GM21717 (cell line): ENCODE measurements around the gene SLC22A16.
A peak's percentile ranks its signal among the peaks of the same experiment; 100 is the strongest.
"Not testable (repeated sequence)": the region's sequence is repeated elsewhere in the genome, so short reads cannot be mapped to it uniquely, and the experiment has no call there.

Experiments
- ATAC-seq: cut with Tn5 transposase; IDR thresholded peaks from one replicate; pipeline ENCODE4 v1.9.1; 2021; ENCODE audit warnings: mild to moderate bottlenecking, moderate library complexity; ENCODE audit not compliant: unreplicated experiment

SLC22A16 gene

DNA sequence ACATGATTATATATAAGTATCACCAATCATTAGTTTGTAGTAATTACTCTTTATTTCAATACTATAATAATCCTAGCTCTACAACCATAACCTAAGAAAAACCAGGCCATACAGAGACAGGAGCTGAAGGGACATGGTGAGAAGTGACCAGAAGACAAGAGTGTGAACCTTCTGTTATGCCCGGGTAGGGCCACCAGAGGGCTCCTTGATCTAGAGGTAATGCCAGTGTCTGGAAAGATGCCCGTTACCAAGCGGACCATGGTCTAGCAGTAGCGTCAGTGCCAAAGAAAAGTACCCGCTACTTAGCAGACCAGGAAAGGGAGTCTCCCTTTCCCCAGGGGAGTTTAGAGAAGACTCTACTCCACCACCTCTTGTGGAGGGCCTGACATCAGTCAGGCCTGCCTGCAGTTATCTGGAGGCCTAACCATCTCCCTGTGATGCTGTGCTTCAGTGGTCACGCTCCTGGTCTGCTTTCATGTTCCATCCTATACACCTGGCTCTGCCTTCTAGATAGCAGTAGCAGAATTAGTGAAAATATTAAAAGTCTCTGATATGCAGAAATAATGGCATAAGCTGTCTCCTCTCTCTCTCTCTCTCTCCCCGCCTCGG is 18.7 kb downstream of the SLC22A16 start:
- not testable (repeated sequence) for ATAC-seq

DNA sequence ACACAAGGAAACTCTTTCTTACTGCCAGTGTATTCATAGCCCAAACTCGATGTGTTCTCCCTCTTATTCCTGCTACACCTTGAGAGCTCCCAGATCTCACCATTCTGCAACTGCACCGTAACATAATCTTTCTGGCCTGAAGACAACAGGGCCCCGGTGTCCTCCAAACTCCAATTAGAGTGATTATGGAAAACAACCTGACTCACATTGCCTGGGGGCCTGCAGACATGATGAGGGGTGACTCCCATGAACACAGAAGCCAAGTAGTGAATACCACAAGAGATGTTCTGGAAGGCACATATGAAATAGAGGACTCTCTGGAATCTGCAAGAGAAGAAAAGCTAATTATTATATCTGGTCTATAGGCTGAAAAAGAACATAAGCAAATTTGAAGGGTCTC is 19.7 kb downstream of the SLC22A16 start:
- no peak for ATAC-seq

DNA sequence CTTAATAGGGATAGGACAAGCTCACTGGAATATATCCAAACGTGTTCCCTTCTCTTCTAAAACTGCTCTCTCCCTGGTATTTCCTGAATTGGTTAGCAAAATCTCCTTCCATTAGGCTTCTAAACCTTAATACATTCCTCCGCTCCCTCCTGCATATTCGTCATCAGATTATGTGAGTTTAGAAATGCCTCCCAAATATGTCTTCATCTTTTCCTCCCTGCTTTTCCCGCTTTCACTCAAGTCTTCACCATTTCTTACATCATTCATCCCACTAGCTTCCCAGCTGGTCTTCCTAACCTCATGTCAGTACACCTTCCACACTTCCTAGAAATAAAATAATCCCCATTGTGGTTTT is 26.9 kb downstream of the SLC22A16 start:
- no peak for ATAC-seq

DNA sequence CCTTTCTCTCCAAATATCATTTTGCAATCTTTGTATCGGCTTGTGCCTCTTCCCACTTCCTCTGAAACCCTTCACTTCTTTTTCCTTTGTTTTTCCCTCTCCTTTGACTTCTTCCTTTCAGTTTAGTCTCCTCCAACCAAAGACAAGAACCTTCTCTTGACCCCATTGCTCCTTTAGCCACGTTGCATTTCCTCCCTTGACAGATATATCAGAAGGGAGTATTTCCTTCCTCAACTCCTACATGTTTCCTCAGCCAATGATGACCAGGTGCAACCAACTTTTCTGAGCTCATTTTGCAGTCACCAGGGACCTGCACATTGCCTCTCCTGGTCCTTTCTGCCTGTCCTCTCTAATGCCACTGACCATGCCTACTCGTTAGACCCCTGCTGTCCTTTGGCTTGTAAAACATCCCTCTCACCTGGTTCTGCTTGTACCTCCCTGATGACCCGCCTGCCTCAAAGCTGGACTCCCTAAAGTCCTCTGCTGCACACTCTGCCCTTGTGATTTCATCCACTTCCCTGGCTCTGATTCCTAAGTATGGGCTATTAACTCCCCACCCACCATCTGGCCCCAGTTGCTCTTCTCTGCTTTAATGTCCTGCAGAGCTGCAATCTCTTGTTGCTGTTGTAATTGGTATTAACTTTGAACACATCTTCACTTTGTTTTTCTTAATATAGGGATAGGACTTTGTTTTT is 27.4 kb downstream of the SLC22A16 start:
- ATAC-seq: no peak

DNA sequence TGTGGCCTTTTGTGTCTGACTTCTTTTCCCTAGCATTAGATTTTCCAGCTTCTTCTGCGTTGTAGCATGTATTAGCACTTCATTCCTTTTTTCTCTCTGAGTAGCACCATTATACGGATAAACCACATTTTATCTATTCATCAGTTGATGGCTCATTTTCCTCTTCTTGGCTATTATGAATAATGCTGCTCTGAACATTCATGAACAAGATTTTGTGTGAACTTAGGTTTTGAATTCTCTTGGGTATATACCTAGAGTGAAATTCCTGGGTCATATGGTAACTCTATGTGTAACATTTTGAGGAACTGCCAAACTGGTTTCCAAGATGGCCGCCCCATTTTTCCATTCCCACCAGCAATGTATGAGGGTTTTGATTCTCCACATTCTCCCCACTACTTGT is 28.7 kb downstream of the SLC22A16 start:
- no peak for ATAC-seq

DNA sequence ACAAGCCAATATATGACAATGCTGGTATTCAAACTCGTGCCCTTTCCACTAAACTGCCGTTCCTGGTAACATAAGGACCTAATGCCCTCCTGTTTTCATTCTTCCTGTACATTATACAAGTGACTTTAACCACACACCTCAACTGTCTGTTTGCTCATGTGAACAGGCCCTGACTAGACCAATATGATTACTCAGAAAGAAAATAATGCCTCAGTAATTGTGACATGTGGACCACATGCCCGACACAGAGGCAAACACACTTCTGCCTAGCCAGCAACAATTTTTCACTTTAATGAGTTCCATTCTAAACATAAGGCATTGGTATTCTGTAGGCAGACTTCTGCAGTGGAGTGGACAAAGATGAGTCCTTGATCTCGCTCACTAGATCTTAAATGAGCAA is 30.0 kb downstream of the SLC22A16 start:
- no peak for ATAC-seq

DNA sequence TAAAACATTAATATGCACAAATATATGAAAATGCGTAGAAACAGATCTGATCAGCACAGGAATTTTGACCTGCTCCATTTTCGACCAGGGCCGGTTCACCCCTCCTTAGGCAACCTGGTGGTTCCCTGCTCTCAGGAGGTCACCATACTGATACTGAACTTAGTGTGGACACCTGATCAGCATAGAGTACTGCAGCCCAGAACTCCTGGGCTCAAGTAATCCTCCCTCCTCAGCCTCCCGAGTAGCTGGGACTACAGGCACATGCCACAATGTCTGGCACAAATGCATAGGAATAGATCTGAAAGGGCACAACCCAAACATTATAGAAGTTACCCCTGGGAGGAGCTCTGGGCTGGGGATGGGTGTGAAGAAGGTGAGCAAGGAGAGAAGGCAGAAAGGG is 36.4 kb downstream of the SLC22A16 start:
- ATAC-seq: no peak

DNA sequence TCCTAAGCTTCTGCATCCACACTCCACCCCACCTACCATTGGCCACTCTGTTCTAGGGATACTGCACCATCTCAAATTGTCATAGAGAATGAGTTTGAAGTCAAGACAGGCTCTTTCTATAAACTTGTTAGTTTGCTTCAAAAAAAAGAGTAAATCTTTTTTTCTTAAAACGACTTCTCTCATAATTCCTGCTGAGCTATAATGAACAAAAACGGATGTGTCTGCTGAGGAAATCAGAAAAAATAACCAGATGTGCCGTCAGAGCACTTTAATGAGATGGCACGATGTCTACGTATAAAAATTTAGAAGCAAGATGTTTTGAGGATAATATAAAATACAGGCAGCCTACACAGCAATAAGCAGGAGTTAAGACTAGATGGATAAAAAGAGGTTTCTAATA is 37.1 kb downstream of the SLC22A16 start:
- no peak for ATAC-seq

DNA sequence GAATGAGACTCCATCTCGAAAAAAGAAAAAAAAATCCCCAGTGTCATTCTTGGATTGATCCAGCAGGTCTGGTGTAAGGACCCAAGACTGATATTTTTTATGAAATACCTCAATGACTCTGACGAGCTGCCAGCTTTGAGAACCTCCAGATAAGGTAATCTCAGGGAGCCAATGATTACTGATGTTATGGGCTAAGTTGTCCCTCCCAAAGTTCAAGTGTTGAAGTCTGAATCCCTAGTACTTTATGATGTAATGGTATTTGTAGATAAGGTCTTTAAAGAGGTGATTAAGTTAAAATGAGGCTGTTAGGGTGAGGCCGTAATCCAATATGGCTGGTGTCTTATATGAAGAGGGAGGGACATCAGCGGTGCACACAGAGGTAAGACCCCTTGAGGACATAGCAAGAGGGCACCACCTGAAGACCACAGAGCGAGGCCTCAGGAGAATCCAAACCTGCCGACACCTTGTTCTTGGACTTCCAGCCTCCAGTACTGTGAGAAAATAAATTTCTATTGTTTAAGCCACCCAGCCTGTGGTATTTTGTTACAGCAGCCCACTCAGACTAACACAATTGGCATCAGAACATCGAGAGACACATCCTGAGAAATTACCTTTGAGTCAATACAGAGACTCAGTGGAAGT is 41.3 kb downstream of the SLC22A16 start:
- ATAC-seq: no peak

DNA sequence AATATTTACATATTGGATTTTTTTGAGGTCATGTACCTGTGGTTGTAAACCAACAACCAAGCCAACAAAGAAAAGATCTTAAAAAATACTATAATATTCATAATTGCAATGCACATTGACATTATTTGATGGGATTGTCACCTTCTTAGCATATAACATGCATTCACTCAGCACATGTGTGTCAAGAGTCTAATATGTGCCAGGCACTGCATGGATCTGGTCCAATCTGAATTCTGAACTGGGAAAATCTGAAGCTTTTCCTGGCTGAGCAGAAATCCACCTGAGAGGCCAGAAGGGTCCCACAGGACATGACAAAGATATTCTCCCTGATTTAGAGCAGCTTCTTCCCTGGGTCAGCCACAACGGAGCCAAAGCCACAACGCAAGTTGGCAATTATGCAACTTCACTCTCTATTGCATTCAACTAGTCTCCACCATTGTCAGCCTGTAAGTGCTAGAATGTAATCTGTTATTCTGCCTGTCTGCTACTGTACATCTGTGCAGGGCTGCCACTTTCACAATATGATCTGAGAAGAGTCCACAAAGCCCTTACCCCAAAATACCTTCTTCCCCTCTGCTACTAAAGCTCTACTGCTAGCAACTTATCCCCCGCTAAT is 44.0 kb downstream of the SLC22A16 start:
- no peak for ATAC-seq

DNA sequence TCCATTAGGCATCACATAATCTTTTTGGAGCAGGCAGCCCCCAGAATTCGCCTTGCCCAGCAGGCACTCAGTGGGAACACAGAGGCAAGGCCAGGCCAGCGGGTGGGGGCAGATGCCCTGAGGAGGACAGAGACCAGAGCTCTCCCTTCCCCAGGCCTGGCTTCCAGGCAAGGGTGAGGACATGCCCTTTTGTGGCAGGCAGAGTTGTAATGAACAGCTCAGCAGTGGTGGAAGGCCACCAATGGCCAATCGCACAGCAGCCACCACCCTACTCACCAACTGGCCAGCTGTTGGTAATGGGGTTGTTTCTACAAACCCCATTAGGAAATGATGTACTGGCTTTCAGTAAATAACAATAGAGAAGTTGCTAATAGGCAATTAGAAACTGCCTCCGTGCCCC is 45.7 kb downstream of the SLC22A16 start:
- no peak for ATAC-seq

DNA sequence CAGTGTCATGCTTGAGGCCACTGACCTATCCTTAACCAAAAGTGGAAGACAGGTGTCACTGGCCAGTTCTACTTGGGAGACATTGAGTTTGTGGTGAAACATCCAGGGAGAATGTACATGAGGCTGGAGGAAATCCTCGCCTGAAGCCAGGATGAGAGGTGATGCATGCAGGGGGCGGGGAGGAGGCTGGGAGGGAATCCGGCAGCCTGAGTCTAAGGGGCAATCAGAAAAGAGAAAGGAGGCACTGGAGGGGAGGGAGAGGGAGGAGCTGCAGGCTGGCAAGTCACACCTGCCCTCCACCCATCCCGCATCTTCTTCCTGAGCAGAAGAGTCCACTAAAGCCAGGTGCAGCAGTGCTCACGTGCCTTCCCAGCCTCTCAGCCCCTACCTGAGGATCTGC is 46.2 kb downstream of the SLC22A16 start:
- no peak for ATAC-seq

DNA sequence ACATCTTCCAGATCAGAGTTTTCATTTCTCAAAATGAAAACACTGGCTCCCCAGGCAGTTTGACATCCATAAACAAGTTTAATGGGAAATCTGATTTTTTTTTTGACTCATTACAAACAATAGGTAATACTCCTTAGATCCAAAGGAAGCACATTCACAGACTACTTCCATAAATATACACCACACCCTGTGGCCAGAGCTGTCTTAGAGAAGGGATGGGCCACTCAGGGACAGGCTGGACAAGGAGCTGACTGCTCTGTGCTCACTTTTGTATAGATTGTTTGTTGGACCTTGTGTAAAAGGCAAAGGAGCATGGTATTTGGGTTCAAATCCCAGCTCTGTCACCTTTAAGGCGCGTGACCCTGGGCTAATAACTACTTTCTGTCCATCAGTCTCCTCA is 48.3 kb downstream of the SLC22A16 start:
- no peak for ATAC-seq

DNA sequence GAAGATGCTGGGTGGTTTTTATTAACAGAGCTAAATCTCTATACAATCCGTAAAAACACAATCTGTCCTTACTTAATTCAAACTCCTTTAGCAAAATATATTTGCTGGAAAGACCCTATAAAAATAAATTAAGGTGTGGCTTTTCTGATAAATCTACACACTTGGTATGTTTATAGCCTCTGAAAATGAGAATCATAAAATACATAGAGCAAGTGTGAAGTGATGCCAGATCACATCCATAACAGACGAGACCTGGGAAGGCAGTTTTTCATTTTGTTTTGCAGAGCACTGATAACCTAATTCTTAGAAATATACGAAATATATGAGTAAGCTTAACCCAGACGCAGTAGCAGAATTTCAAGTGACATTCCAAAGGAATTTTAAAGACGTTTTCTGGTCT is 50.6 kb downstream of the SLC22A16 start:
- no peak for ATAC-seq

DNA sequence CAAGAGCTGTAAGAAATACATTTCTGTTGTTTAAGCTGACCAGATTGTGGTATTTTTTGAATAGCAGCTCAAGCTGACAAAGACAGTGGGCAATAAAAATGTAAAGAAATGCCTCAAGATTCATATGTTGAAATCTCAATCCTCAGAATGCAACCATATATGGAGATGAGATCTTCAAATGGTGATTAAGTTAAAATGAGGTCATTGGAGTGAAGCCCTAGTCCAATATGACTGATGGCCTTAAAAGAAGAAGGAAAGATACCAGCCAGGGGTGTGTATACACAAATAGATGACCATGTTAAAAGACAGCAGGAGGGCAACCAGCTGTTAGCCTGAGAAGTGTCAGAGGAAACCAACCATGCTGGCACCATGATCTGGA is 54.0 kb downstream of the SLC22A16 start:
- ATAC-seq: no peak

DNA sequence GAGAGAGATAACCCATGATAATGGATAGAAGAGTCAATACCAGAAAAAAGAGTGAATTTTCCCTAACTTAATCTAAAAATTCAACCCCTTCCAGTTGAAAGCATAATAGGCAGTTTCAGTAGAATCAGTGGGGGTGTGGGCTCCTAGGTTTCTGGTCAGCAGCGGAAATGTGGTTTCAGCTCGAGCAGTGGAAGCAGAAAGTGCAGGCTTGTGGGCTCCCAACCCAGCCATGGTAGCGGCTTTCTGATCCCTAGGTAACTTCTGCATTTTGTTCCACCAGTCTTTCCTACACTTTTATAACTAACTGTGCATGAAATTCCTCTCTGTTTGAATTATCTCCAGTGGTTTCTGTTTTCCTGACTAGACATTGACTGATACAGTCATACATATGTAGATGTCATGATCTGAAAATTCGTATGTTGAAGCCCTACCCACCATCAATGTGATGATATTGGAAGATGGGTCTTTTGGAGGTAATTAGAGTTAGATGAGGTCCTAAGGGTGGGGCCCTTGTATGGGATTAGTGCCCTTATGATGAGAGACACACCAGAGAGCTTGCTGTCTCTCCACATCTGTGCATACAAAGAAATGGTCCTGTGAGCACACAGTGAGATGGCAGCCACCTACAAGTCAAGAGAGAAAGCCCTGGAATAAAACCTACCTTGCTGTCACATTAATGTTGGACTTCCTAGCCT is 54.5 kb downstream of the SLC22A16 start:
- ATAC-seq: no peak

DNA sequence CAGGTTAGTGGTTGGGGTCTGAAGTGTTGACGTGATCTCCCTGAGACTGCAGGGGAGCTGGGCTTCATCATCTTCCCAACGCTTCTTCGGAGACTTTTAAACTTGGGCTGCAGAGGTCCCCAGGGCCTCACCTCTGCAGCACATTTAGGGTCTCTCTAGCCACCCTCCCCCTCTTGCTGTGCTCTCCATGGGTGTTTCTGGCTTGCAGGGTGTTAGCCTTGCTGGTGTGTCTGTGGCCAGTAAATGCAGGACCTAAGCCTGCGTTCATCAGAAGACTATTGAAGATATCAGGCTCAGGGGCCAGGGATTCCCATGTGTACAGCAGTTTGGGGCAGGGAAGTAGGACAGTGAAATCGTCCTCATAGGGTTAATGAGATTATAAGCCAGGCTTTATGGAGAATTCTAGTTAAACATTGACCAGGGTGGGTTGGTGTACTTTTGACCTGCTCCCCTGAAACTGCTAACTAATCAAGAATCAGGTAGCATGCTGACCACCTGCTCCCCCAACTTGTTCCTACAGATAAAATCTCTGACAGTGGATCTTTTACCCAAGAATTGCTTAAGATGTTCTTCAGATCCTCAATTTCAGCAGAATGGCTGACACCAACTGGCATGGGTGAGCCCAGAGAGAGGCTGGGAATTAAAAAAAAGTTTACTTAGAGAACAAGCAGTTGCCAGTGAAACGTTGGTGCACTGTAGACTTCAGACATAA is 57.2 kb downstream of the SLC22A16 start:
- ATAC-seq: no peak

DNA sequence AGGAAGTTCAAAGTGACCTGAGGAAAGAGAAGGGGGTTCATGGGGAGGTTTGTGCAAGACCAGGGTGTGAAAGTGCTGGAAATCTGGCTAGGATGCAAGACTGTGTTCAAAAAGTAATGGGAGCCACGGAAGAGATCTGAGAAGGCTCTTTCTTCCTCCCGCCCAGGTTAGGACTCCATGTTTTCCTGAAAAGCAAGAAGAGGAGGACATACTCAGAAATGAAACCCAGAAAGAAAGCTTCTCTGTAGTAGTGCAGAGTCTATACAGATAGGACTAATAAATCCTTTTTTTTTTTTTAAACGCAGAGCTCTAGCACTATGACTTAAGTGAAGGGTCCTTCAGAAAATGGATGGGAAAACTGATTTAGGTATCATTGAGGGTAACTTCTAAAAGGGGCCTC is 57.8 kb downstream of the SLC22A16 start:
- ATAC-seq: no peak

DNA sequence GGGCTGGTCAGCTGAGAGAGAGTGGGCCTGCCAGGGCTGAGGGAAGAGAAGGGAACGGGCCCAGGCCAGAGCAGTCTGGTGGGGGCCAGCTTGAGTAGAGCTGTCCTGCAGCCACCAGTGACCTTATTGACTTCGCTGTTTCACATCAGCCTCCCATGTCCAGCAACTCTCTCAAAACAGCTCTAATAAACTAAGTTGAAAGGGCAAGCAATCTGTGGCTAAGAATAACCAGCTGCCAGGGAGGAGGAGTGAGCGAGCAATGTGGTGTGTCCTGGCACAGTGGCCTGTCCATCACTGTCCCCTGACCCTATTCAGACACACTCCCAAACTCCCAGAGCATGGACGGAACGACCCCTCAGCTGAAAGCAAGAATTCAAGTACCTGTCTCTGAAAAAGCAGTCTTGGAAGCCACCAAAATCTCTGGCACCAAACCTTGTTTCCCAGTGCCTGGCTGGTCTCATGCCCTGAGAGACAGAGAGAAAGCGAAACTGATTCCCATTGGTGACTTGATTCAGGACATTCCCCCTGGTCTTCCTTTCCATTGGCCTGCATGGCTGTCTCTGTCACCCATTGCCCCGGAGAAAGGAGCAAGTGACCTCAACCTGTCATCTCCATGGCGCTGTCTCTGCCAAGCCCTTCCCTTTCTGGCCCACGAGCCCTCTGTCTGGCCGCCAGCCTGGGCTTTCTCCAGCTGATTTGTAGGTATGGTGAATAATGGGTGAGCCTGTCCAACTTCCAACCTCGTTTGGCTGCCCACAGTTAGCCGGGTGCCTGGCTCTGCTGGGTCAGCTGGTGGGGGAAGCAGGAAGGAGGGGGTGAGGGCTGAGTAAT is 61.1 kb downstream of the SLC22A16 start, which contains the start of gene DDO:
DDO (minus strand) TSS at position 490 of the 831 bp plus-strand sequence. CDS start 2,113 bp downstream, outside the sequence.
- peak; percentile 56 for ATAC-seq

DNA sequence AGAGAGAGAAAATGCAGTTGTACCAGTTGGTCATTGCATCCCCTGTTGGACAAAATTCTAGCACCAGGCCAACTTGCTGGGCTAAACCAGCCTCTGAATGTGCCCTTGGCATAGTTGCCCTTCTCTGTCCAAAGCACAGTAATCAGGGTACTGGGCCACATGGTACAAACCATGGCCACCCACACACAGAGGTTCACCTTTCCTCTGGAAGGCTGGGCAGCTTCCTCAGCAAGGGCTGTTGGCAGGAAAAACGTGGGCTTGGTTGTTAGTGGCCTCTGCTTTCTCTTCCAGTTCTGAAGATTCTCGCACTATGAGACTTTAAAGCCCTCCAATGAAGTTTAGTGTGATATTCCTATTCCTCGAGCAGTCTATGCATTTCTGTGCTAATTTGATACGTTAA is 61.7 kb downstream of the SLC22A16 start:
- no peak for ATAC-seq
